Panc1 (cell line): ENCODE measurements around the gene FHAD1. TPM values are rescaled to one million over a fixed set of nuclear protein-coding genes. Genes with fewer than 3 reads are reported as not detected.

ENCODE experiments used
- ATAC-seq: fragments of 200-7000 bp; cut with Tn5 transposase; 2 replicates; pipeline ENCODE4 v1.9.1; 2020; ENCODE audit warnings: mild to moderate bottlenecking, moderate library complexity
- BruUV-seq: library from RNA; stranded (reverse); fragments of 400-500 nt; replicated peaks from 2 replicates; lab custom pipeline; 2021; lab: Mats Ljungman, UMichigan
- CTCF ChIA-PET: fragments of 300-600 bp; sonication (Branson Sonifier 250); formaldehyde crosslinking; loops from one replicate; lab custom pipeline; 2022; ENCODE audit warnings: antibody characterized with exemption; lab: Charles Lee
- POLR2A ChIA-PET: fragments of 300-600 bp; sonication (Branson Sonifier 250); formaldehyde crosslinking; loops from one replicate; lab custom pipeline; 2022; ENCODE audit warnings: antibody characterized with exemption; lab: Charles Lee
- DNase-seq: peaks from one replicate; pipeline ENCODE4 v3.0.0-alpha.2; 2010; ENCODE audit warnings: low read depth, low spot score
- H3K27ac ChIP-seq: 2 replicates; pipeline ENCODE4 v1.5.1; 2011; ENCODE audit warnings: mild to moderate bottlenecking, low read length, inconsistent platforms
- H3K27me3 ChIP-seq: fragments of 200-500 bp; sonication (Bioruptor generic); 2 replicates; pipeline ENCODE4 v1.6.0; 2014; ENCODE audit warnings: low read length, inconsistent platforms; ENCODE audit not compliant: control insufficient read depth, insufficient read depth
- H3K36me3 ChIP-seq: fragments of 200-500 bp; sonication (Bioruptor generic); 2 replicates; pipeline ENCODE4 v1.5.1; 2014; ENCODE audit warnings: inconsistent platforms, mild to moderate bottlenecking, low read length, moderate library complexity; ENCODE audit not compliant: control insufficient read depth, insufficient read depth
- H3K4me1 ChIP-seq: 2 replicates; pipeline ENCODE4 v1.5.1; 2011; ENCODE audit warnings: inconsistent platforms, mild to moderate bottlenecking, low read length, moderate library complexity; ENCODE audit not compliant: control insufficient read depth, insufficient read depth
- H3K4me3 ChIP-seq, 2 experiments: 2 replicates each; pipeline ENCODE4 v1.5.1; 2011 to 2012; ENCODE audit warnings: low read depth in 2 of 2, low read length in 2 of 2, mild to moderate bottlenecking in 2 of 2, inconsistent platforms in 1 of 2, moderate library complexity in 1 of 2
- H3K9me3 ChIP-seq: fragments of 200-500 bp; sonication (Bioruptor generic); 2 replicates; pipeline ENCODE4 v1.5.1; 2014; ENCODE audit warnings: low read depth, mild to moderate bottlenecking, inconsistent platforms, low read length, moderate library complexity; ENCODE audit not compliant: control insufficient read depth, insufficient read depth
- POLR2AphosphoS5 ChIP-seq: IDR thresholded peaks from 2 replicates; pipeline ENCODE4 v1.6.1; 2012; ENCODE audit warnings: mild to moderate bottlenecking, low read depth, low read length, moderate library complexity
- SIN3A ChIP-seq: IDR thresholded peaks from 2 replicates; pipeline ENCODE4 v1.6.1; 2012; ENCODE audit warnings: low read depth, mild to moderate bottlenecking, low read length, moderate library complexity, borderline replicate concordance; ENCODE audit not compliant: insufficient read depth
- TCF7L2 ChIP-seq: IDR thresholded peaks from 2 replicates; pipeline ENCODE4 v1.6.1; 2011; ENCODE audit warnings: mild to moderate bottlenecking, low read depth, low read length, inconsistent platforms
- in situ Hi-C: cut with HindIII; loops from 2 replicates; pipeline ENCODE4 v1.10.0; 2016; ENCODE audit warnings: low sequenced_read_pairs, low pct_unique_long_range_greater_than_20kb
- intact Hi-C: fragments of 100-400 bp; cut with micrococcal nuclease; formaldehyde crosslinking; loops from one replicate; pipeline ENCODE4 v1.10.0; 2022; ENCODE audit not compliant: unreplicated experiment
- total RNA-seq: library from RNA; stranded (reverse); gene quantifications from one replicate; pipeline ENCODE4 v1.2.1, GENCODE V29; 2021; ENCODE audit not compliant: unreplicated experiment
- TF ChIP-seq, protein P1 (sequence below): fragments of 450-650 bp; IDR thresholded peaks from 2 replicates; pipeline ENCODE4 v1.5.1; 2017; ENCODE audit warnings: mild to moderate bottlenecking
- TF ChIP-seq, protein P2 (sequence below), 2 experiments: IDR thresholded peaks; 2 replicates each; pipeline ENCODE4 v1.6.1; 2011 to 2012; ENCODE audit warnings: low read depth in 2 of 2, control low read depth in 1 of 2, low read length in 1 of 2, mild to moderate bottlenecking in 1 of 2, moderate library complexity in 1 of 2; ENCODE audit not compliant: insufficient read depth in 1 of 2

FHAD1 gene
- total RNA-seq, 1 experiment from 2014 or later: 0.23 TPM

DNA sequence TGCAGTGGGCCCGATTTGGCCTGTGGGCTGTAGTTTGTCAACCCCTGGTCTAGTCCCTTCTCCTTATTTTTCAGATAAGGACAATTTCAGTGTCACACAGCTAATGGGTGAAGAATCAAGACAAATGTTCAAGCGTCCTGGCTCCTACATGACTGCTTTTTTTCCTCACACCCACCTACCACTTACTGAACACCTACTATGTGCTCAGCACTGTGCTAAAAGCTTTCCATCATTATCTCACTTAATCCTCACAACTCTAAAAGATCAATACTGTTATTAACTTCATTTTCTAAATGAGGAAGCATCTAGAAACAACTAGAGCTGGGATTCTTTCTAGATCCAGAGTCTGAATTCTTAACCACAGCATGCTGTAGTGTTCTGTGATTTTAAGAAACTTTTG is 94.2 kb downstream of the FHAD1 start:
- Histone ChIP-seq H3K27ac (peak overlapping the region; percentile 80), H3K9me3 (no peaks in the 10 kb centered on the region), H3K4me1 (peaks cover 27% of the 10 kb centered on the region), H3K27me3 (no peaks in the 10 kb centered on the region), H3K36me3 (no peaks in the 10 kb centered on the region), H3K4me3 (no peak overlapping the region)
- ATAC-seq (no peak), DNase-seq (no peak)
- in situ Hi-C loops: no loop called here
- ChIA-PET CTCF (no interaction called here), POLR2A (no interaction called here)
- intact Hi-C loops: no loop called here
- TF ChIP-seq SIN3A: no peak
- no TSS peak for BruUV-seq

DNA sequence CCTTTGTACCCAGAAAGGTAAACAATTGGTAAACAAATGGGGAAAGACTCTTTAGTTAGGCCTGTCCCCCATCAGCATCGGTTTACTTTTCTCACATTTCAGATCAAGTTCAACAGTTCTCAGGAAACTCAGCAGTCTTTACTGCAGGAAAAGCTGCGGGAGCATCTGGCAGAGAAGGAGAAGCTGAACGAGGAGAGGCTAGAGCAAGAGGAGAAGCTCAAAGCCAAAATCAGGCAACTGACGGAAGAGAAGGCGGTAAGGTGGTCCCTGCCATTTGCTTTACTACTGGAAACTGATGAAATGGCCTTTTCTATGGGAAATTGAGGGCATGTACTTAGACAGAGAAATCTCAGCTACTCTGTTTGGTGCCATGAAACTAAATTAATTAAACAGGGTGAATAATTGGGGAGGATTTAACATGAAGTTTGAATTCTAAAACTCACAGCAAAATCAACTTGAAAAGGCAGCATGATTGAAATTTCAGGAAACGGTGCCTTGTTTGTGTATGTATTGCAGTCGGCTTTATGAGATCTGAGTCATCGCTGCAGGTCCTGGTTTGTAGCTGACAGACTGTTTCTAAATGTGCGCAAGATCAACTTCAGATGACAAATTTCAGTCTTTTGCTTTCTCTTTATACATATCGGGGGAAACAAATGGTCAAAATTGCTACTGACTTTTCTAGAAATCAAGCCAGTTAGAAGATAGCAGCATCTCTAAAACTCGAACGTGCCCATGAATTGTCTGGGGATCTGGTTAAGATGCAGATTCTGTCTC is 94.8 kb downstream of the FHAD1 start:
- no TSS peak for BruUV-seq
- Histone ChIP-seq H3K4me1 (peaks cover 27% of the 10 kb centered on the region), H3K9me3 (no peaks in the 10 kb centered on the region), H3K36me3 (no peaks in the 10 kb centered on the region), H3K27ac (peak overlapping the region; percentile 80), H3K27me3 (no peaks in the 10 kb centered on the region), H3K4me3 (peak overlapping the region in 1 of 2 experiments; percentile 10; a peak in 2 of 4 replicates)
- intact Hi-C loops (no loop called here), in situ Hi-C loops (no loop called here)
- TF ChIP-seq, protein P1, sequence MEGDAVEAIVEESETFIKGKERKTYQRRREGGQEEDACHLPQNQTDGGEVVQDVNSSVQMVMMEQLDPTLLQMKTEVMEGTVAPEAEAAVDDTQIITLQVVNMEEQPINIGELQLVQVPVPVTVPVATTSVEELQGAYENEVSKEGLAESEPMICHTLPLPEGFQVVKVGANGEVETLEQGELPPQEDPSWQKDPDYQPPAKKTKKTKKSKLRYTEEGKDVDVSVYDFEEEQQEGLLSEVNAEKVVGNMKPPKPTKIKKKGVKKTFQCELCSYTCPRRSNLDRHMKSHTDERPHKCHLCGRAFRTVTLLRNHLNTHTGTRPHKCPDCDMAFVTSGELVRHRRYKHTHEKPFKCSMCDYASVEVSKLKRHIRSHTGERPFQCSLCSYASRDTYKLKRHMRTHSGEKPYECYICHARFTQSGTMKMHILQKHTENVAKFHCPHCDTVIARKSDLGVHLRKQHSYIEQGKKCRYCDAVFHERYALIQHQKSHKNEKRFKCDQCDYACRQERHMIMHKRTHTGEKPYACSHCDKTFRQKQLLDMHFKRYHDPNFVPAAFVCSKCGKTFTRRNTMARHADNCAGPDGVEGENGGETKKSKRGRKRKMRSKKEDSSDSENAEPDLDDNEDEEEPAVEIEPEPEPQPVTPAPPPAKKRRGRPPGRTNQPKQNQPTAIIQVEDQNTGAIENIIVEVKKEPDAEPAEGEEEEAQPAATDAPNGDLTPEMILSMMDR: no peak
- TF ChIP-seq, protein P2, sequence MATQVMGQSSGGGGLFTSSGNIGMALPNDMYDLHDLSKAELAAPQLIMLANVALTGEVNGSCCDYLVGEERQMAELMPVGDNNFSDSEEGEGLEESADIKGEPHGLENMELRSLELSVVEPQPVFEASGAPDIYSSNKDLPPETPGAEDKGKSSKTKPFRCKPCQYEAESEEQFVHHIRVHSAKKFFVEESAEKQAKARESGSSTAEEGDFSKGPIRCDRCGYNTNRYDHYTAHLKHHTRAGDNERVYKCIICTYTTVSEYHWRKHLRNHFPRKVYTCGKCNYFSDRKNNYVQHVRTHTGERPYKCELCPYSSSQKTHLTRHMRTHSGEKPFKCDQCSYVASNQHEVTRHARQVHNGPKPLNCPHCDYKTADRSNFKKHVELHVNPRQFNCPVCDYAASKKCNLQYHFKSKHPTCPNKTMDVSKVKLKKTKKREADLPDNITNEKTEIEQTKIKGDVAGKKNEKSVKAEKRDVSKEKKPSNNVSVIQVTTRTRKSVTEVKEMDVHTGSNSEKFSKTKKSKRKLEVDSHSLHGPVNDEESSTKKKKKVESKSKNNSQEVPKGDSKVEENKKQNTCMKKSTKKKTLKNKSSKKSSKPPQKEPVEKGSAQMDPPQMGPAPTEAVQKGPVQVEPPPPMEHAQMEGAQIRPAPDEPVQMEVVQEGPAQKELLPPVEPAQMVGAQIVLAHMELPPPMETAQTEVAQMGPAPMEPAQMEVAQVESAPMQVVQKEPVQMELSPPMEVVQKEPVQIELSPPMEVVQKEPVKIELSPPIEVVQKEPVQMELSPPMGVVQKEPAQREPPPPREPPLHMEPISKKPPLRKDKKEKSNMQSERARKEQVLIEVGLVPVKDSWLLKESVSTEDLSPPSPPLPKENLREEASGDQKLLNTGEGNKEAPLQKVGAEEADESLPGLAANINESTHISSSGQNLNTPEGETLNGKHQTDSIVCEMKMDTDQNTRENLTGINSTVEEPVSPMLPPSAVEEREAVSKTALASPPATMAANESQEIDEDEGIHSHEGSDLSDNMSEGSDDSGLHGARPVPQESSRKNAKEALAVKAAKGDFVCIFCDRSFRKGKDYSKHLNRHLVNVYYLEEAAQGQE (IDR thresholded peaks at IDR 0.05; ENCODE audit: insufficient read depth in 1 of 2, low read depth in 2 of 2, low read length in 1 of 2): no peak
- no peak for TF ChIP-seq TCF7L2
- TF ChIP-seq SIN3A: no peak
- TF ChIP-seq POLR2AphosphoS5: no peak
- CTCF ChIA-PET: no interaction called here
- ATAC-seq (peak; percentile 73), DNase-seq (peak; percentile 48)
- POLR2A ChIA-PET: interaction anchor here (0.6 kb wide), 1 partner anchor 18 kb away, joined by 3 read pairs; no protein-coding TSS in a partner anchor
